NCI-H1930 (cell line): ENCODE measurements around the gene SPNS3.

Experiments used
- DNase-seq, 2 experiments: peaks; one replicate each; lab custom pipeline; 2025; lab: John Stamatoyannopoulos, UW

The SPNS3 gene

GRCh38 chr17:4469552-4469951 lies 35.8 kb downstream of the SPNS3 start:
- no peak for DNase-seq

- DNase-seq = no peak
Measured at GRCh38 chr17:4472286-4472685, 38.5 kb downstream of the SPNS3 start.

GRCh38 chr17:4474093-4474492 lies 40.4 kb downstream of the SPNS3 start:
- no peak for DNase-seq

GRCh38 chr17:4475001-4475400 lies 41.3 kb downstream of the SPNS3 start:
- no peak for DNase-seq

GRCh38 chr17:4475463-4475862 lies 41.7 kb downstream of the SPNS3 start:
- DNase-seq = no peak

GRCh38 chr17:4476017-4476416 lies 42.3 kb downstream of the SPNS3 start:
- DNase-seq = no peak

- no peak for DNase-seq
Measured at GRCh38 chr17:4476511-4477070, 42.9 kb downstream of the SPNS3 start.

- no peak for DNase-seq
Measured at GRCh38 chr17:4477255-4477791, 43.6 kb downstream of the SPNS3 start.

GRCh38 chr17:4478318-4478830 lies 44.6 kb downstream of the SPNS3 start:
- no peak for DNase-seq

- no peak for DNase-seq
Measured at GRCh38 chr17:4479340-4479981, 45.7 kb downstream of the SPNS3 start.

- no peak for DNase-seq
Measured at GRCh38 chr17:4479982-4480751, 46.4 kb downstream of the SPNS3 start.

GRCh38 chr17:4480929-4481898 lies 47.5 kb downstream of the SPNS3 start:
- DNase-seq = no peak

GRCh38 chr17:4482338-4483011 lies 48.7 kb downstream of the SPNS3 start:
- no peak for DNase-seq

GRCh38 chr17:4483012-4483840 lies 49.5 kb downstream of the SPNS3 start:
- DNase-seq = no peak

GRCh38 chr17:4485676-4486646 lies 52.2 kb downstream of the SPNS3 start:
- DNase-seq = no peak

- DNase-seq = no peak
Measured at GRCh38 chr17:4487296-4487695, 53.6 kb downstream of the SPNS3 start.

GRCh38 chr17:4487820-4488716 lies 54.3 kb downstream of the SPNS3 start:
- DNase-seq = no peak
